Right lobe of liver (tissue), 4 donors: ENCODE results near the gene EPB41L4A.

Source experiments
- CTCF ChIP-seq, 4 donors: fragments of 200-600 bp in 3 of 4; fragments of 450-650 bp in 1 of 4; IDR thresholded peaks; one replicate each; pipeline versions ENCODE4 v1.5.1 to v1.8.0; 2016 to 2022; ENCODE audit warnings: antibody characterized with exemption in 4 of 4, mild to moderate bottlenecking in 2 of 4
- POLR2A ChIP-seq: fragments of 450-650 bp; IDR thresholded peaks from one replicate; pipeline ENCODE4 v1.6.1; 2017; ENCODE audit warnings: antibody characterized with exemption, mild to moderate bottlenecking
- donor health status: DM: no; HTN: no; CAD: no.
- donor health status: DM: no; HTN: no; CAD: no.
- donor health status: DM: no; HTN: yes; CAD: no.

- TF ChIP-seq CTCF (IDR thresholded peaks at IDR 0.05) (no peak), POLR2A (no peak)
Measured at GRCh38 chr5:112312295-112313275, 106.5 kb downstream of the EPB41L4A start.
